ENCODE data around the gene TPCN1.

TPCN1 gene

GRCh38 chr12:113285679-113286610, 64.7 kb downstream of the TPCN1 start:
- no peak for DNase-seq (ENCODE audit: low read depth in 2 of 2)

DNA sequence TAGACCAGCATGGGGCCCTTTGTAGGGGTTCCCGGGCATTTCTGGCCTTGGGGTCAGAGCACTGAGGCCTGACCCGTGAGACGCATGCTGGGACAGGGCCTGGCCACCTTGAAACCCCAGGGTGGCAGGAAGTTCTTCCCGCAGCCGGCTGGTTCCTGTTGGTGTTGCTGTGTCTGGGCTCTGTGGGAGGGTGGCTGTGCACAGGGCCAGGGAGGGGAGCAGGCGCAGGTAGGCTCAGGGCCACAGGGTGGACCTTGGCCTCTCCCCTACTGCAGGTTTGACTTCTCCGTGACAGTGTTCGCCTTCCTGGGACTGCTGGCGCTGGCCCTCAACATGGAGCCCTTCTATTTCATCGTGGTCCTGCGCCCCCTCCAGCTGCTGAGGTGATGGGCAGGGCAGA, 65.4 kb downstream of the TPCN1 start:
- no peak for DNase-seq (ENCODE audit: low read depth in 2 of 2)

DNA sequence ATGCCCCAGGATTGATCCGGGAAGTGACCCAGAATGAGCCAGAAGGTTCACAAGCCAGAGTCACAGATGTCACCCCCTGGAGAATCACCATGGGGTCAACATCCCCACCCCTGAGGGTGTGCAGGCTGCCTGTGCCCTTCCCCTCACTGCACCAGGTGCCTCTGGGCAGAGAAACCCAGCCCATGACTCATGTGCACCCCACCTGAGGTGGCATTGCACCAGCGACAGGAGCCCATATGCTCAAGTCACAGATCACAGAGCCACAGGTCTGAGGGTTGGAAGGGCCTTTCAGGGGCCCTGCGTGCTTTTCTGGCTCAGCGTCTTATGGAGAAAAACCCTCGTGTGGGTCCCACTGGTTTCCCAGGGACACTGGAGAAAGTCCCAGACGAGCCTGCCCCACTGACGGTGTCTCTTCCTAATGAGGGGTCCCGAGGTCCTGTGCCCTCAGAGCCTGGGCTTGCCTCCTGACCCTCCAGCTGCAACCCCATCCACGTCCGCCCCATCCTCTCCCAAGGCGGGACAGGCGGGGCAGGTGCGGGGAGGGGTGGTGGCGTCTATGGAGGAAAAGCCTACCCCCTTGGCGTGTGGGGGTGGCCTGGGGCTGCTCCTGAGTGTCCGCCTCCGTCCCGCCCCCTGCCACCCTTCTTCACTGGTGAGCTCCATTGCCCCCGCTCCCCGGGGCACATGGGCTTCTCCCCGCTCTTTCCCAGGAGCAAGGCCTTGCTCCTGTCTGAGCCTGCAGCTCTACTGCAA, 66.1 kb downstream of the TPCN1 start:
- DNase-seq (ENCODE audit: low read depth in 2 of 2), result no peak

DNA sequence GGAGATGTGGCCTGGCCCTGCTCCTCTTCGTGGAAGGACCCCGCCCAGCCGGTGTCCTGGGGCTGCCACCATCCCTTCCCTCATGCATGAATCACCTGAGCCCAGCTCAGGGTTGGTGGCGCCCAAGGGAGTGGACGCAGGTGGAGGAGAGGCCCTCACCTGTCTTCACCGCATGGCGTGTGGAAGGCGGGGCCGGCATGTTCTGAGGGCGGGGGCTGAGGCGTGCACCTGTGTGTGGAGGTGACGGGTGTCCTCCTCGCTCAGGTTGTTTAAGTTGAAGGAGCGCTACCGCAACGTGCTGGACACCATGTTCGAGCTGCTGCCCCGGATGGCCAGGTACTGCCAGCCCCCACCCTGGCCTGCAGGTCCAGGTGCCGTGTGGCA, 66.6 kb downstream of the TPCN1 start:
- no peak for DNase-seq (ENCODE audit: low read depth in 2 of 2)

DNA sequence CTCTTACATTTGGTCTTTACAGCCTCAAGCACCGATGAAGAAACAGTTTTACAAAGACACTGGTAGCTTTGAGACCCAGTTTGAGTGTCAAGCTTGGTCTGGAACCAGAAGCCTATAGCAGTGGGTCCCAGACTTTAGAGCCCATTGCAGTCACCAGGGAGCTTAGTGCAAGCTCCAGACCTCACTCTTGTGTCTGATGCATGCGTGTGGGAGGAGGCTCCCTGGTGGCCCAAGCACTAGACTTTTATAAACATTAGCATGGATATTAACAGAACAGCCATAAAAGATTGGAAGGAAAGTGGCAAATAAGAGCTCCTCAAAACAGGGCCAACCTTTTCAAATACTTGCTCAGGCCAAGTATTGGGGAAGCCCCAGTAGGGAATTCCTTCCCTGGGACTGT, 68.1 kb downstream of the TPCN1 start:
- no peak for DNase-seq (ENCODE audit: low read depth in 2 of 2)

DNA sequence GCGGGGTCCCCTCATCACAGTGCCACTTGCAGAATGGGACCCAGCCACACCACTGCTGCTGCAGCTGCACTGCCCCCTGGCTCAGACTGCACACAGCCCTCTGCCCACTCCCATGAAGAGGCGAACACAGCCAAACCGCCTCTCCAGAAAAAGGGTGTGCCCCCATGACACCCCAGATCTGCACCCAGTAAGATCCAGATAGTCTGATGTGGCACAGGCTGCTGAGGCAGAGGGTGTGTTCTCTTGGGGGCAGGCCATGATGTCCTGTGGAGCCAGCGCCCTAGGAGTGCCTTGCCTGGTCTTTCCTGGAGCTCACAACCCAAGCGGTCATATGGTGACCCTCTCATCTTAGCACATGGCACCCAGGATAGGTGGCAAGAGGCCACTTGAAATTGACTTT, 69.2 kb downstream of the TPCN1 start:
- DNase-seq (ENCODE audit: low read depth in 2 of 2), result no peak

DNA sequence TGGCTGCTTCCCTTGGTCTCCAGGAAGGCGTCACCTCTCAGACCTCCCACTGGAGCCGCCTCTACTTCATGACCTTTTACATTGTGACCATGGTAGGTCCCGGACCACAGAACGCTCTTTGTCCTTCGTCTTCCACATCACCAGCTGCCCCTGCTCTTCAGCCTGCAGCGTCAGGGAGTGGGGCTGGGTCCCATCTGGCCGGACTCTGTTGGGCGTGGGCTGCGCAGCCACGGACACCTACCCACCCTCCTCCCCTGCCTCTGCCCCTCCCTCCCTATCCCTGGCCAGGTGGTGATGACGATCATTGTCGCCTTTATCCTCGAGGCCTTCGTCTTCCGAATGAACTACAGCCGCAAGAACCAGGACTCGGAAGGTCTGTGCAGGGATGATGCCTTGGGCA, 70.3 kb downstream of the TPCN1 start:
- no peak for DNase-seq (ENCODE audit: low read depth in 2 of 2)

- no peak for DNase-seq (ENCODE audit: low read depth in 2 of 2)
These were observed 70.8 kb downstream of the TPCN1 start for GRCh38 chr12:113292091-113292490.

- no peak for DNase-seq (ENCODE audit: low read depth in 2 of 2)
These were observed 71.3 kb downstream of the TPCN1 start for GRCh38 chr12:113292547-113292946.

DNA sequence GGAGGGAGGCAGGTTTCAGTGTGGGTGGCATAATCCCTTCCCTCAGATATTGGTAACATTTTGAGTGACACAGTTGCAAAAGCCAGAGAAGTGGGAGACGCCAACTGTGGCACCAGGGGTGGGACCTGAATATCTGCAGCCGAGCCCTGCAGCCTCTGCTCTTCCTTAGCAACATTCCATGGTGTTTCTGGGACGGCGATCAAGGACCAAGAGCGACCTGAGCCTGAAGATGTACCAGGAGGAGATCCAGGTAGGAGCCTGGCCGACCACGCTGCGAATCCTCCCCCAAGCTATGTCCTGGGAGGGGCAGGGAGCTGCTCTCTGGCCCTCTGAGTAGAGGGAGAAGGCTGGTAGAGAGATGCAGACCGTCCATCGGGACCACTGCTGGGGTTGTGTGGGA, 71.8 kb downstream of the TPCN1 start:
- no peak for DNase-seq (ENCODE audit: low read depth in 2 of 2)

- DNase-seq (ENCODE audit: low read depth in 2 of 2), result no peak
These were observed 74.8 kb downstream of the TPCN1 start for GRCh38 chr12:113295886-113296556.

DNA sequence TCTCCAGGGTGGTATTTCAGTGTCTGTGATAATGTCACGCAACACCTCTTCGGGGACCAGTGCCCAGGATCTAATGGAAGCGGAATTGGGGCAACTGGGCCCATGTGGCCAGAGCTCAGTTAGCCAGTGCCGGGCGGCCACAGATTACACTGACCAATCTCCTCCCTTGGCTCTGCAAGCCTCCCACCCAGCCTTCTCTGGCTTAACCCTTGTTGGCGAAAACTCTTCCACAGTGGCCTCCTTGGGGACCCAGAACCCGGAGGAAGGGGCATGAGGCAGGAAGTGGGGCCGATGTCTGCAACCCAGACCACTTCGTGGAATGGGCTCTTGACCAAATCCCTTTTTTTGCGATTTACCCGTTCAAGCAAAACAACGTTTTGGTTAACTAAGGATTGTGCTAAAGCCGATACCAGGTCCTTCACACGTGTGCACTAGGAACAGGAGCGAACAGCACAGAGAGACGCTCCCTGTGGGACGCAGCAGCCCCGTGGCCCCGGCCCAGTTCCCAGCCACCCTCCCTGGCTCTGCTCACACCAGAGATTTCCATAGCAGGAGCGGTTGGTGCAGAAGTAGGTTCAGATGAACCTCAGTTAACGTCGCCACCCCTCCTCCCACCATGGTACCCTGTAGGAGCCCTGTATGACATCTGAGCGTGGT, 75.4 kb downstream of the TPCN1 start:
- no peak for DNase-seq (ENCODE audit: low read depth in 2 of 2)

GRCh38 chr12:113297214-113297587, 75.9 kb downstream of the TPCN1 start:
- DNase-seq (ENCODE audit: low read depth in 2 of 2), result no peak

- no peak for DNase-seq (ENCODE audit: low read depth in 2 of 2)
These were observed 76.6 kb downstream of the TPCN1 start for GRCh38 chr12:113297621-113298471.

DNA sequence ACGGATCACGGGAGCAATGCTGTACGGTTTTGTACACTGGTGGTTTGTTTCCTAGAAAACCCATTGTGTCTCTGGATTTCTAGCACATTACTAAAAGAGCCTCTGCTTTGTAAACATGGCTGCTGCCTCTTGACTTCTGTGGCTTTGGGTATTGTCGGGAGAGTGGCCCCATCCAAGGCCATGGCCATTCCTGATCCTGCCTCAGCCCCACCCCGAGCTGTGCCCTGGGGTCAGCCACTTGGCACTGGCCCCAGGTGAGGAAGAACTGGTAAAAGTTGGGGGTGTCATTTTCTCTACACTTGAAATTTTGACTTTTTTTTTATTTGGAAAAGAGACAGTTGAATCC, 77.2 kb downstream of the TPCN1 start:
- no peak for DNase-seq (ENCODE audit: low read depth in 2 of 2)

DNA sequence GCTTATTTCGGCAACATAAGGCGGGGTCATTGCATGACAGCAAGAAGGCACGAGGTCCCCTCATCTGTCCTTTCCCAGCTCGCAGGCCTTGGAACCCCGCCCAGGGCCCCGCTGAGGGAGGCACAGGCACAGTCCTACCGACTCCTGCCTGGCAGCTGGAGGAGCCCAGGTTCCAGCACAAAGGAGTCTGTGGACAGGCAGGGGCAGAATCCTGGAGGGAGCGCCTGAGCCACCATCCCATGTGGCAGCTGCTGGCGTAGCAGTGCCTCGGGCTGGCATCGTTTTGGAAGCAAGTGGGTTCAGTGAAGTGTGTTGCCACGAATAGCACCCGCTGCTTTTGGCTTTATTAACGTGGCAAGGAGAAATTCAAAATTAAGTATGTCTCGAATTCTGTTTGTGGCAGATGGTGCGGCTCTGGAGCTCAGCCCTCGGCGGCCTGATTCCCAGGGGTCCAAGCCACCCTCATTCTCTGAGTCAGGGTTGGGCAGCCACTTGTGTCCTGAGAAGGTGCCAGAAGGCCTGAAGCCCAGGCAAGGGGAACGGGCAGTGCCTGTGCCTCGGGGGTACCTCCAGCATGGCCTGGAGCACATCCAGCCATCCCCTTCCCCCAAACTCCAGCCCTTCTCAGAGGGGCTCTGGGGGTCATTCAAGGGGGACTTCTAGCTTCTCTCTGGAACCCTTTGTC, 77.7 kb downstream of the TPCN1 start:
- no peak for DNase-seq (ENCODE audit: low read depth in 2 of 2)

DNA sequence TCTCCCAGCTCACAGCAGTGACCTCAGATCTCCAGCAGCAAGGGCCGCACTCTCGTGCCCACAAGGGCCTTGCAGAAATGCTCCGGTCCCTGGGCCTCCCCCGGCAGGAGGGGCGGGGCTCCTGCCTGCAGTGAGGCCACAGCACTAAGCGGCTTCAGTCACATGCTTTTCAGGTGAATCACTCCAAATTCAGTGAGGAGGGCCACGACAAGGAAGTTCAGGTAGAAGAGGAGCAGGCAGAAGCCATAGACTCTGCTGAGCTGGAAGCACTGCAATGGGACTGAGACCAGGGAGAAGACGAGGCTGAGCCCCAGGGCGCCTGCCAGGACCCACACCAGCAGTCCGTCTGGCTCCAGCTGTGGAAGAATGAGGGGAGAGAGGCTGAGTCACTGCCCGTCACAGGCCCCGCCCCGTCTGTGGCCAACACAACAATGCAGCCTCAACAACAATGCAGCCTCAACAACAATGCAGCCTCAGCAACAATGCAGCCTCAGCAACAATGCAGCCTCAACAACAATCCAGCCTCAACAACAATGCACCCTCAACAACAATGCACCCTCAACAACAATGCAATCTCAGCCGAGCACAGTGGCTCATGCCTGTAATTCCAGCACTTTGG, 78.5 kb downstream of the TPCN1 start:
- DNase-seq (ENCODE audit: low read depth in 2 of 2), result no peak

GRCh38 chr12:113301811-113302210, 80.5 kb downstream of the TPCN1 start:
- no peak for DNase-seq (ENCODE audit: low read depth in 2 of 2)

DNA sequence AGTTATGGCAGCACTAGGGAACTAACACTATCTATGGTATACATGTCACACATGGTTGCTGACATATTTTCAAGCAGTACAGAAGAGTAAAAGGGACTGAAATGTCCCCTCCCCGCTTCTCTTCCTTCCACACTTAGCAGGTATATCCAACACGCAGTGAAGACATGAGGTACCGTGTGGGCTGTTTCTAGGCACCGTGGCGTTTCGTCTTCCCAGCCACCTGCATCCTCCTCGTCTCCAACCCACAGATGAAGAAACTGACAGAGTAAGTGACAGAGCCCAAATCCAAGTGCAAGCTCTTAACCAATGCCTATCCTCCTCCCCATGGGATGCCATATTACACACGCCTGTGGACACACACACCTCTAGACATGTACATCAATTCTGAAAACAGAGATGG, 81.2 kb downstream of the TPCN1 start:
- DNase-seq (ENCODE audit: low read depth in 2 of 2), result no peak

Data from stimulated activated CD8-positive, alpha-beta memory T cell treated with anti-CD3 and anti-CD28 coated beads, Interleukin-15, amount 100 ng/mL, for 48 hours (primary cell).